ENCODE measurements around the gene AOC3. TPM values are rescaled to one million over a fixed set of nuclear protein-coding genes. Genes with fewer than 3 reads are reported as not detected.

Gene AOC3
- total RNA-seq, 1 experiment from 2014 or later = 2.8 TPM

DNA sequence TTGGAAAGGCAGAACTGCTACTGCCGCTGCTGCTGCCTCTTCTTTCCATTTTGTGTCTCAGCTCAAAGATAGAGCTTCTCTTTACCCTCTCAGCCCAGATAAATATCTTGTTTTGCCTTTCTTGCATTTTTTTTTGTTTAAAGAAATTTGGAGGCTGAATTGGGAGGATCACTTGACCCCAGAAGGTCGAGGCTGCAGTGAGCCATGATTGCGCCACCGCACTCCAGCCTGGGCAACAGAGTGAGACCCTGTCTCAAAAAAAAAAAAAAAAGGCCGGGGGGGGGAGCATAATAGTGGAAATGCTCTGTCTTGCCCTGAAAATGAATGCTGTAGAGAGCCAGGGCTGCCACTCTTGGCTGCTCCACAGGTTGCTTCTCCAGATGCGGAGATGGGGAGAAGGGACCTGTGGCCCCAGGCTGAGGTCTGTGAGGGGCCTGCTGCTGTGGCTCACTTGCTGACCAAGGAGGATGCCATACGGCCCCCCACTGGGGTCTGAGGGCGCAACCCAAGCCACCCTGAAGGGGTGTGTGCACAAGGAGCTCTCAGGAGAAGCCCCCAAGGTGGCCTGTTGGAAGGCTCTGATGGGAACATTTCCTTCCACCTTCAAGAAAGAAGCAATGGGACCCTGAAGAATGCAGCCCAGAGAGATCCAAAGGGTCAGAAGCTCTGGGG is 28.1 kb downstream of the AOC3 start:
- Histone ChIP-seq H2AK5ac (ENCODE audit: insufficient read length, low read length) (no peak overlapping the region), H3K18ac (ENCODE audit: insufficient read length, low read depth, low read length) (no peak overlapping the region), H3K27ac (ENCODE audit: insufficient read length, low read depth, low read length) (no peak overlapping the region), H3K23ac (ENCODE audit: insufficient read length, low read depth, low read length) (no peak overlapping the region), H3K14ac (ENCODE audit: insufficient read depth, low read length) (no peak overlapping the region), H3K4me2 (ENCODE audit: insufficient read depth, insufficient read length, low read length) (no peak overlapping the region), H3K23me2 (ENCODE audit: insufficient read length, low read depth, low read length, poor library complexity, severe bottlenecking) (no peaks in the 10 kb centered on the region), H2AFZ (ENCODE audit: low read length) (no peak overlapping the region), H3K27me3 (ENCODE audit: insufficient read depth, low read length) (no peaks in the 10 kb centered on the region), H3K56ac (ENCODE audit: insufficient read length, low read depth, low read length) (no peak overlapping the region), H3K9me3 (ENCODE audit: control insufficient read depth, low read depth, low read length) (no peaks in the 10 kb centered on the region), H3K4me1 (ENCODE audit: insufficient read depth, low read length) (no peaks in the 10 kb centered on the region; the same call in 1 of the 2 replicates), H3K4ac (ENCODE audit: low read depth, low read length) (no peak overlapping the region), H2BK15ac (ENCODE audit: low read depth, low read length) (no peak overlapping the region), H4K20me1 (ENCODE audit: control insufficient read depth, insufficient read depth, insufficient read length) (no peaks in the 10 kb centered on the region), H3K79me2 (ENCODE audit: insufficient read depth, low read length) (no peaks in the 10 kb centered on the region), H3T11ph (ENCODE audit: low read length) (no peak overlapping the region), H4K8ac (replicated peaks; ENCODE audit: insufficient read length, low read depth, low read length) (no peak overlapping the region), H2BK20ac (ENCODE audit: low read depth, low read length, poor library complexity, severe bottlenecking) (no peak overlapping the region), H3K79me1 (ENCODE audit: insufficient read depth, low read depth, low read length, poor library complexity, severe bottlenecking) (no peaks in the 10 kb centered on the region), H4K91ac (ENCODE audit: insufficient read length, low read depth, low read length) (no peak overlapping the region), H3K9ac (ENCODE audit: extremely low read depth, insufficient read length, low read length) (no peak overlapping the region), H4K5ac (ENCODE audit: insufficient read length, low read depth, low read length) (no peak overlapping the region), H2BK12ac (ENCODE audit: insufficient read length, low read depth, low read length) (no peak overlapping the region), H2BK120ac (ENCODE audit: low read depth, low read length, poor library complexity, severe bottlenecking) (no peak overlapping the region), H2BK5ac (ENCODE audit: insufficient read length, low read length) (no peak overlapping the region)
- Mint-ChIP-seq H3K27me3 (ENCODE audit: low read depth) (peaks cover 60% of the 10 kb centered on the region), H3K4me3 (no peak overlapping the region), H3K4me1 (peaks cover 27 to 31% of the 10 kb centered on the region in 2 experiments), H3K9me3 (0 out of 5 replicates have a peak, but pooled peaks cover 0 to 3% of the 10 kb centered on the region in 2 experiments), H3K36me3 (ENCODE audit: insufficient read depth in 1 of 3, low read depth in 3 of 3) (no peaks in the 10 kb centered on the region; a peak in 1 of 7 replicates), H3K27ac (no peak overlapping the region)
- TF ChIP-seq, protein P1, sequence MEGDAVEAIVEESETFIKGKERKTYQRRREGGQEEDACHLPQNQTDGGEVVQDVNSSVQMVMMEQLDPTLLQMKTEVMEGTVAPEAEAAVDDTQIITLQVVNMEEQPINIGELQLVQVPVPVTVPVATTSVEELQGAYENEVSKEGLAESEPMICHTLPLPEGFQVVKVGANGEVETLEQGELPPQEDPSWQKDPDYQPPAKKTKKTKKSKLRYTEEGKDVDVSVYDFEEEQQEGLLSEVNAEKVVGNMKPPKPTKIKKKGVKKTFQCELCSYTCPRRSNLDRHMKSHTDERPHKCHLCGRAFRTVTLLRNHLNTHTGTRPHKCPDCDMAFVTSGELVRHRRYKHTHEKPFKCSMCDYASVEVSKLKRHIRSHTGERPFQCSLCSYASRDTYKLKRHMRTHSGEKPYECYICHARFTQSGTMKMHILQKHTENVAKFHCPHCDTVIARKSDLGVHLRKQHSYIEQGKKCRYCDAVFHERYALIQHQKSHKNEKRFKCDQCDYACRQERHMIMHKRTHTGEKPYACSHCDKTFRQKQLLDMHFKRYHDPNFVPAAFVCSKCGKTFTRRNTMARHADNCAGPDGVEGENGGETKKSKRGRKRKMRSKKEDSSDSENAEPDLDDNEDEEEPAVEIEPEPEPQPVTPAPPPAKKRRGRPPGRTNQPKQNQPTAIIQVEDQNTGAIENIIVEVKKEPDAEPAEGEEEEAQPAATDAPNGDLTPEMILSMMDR (conservative IDR thresholded peaks at IDR 0.05) = no peak
- no peak for DNase-seq
- no CpG with 5 or more reads among the region's 8 CpGs for WGBS (ENCODE audit: extremely low coverage, insufficient read length, low lambda C conversion rate)

Measured in H9 (cell line).